ENCODE data around the gene IHH.

GRCh38 chr2:219056176-219056895, 4.4 kb downstream of the IHH start:
- TF ChIP-seq CTCF (conservative IDR thresholded peaks at IDR 0.05; ENCODE audit: low read depth, low read length) (no peak), EZH2phosphoT487 (IDR thresholded peaks at IDR 0.05; ENCODE audit: borderline replicate concordance, low read length) (no peak)

All from PC-3 (cell line).